ENCODE data around the gene TRAPPC4.
"Not testable (repeated sequence)": the region's sequence is repeated elsewhere in the genome, so short reads cannot be mapped to it uniquely, and the experiment has no call there.

TRAPPC4 gene

DNA sequence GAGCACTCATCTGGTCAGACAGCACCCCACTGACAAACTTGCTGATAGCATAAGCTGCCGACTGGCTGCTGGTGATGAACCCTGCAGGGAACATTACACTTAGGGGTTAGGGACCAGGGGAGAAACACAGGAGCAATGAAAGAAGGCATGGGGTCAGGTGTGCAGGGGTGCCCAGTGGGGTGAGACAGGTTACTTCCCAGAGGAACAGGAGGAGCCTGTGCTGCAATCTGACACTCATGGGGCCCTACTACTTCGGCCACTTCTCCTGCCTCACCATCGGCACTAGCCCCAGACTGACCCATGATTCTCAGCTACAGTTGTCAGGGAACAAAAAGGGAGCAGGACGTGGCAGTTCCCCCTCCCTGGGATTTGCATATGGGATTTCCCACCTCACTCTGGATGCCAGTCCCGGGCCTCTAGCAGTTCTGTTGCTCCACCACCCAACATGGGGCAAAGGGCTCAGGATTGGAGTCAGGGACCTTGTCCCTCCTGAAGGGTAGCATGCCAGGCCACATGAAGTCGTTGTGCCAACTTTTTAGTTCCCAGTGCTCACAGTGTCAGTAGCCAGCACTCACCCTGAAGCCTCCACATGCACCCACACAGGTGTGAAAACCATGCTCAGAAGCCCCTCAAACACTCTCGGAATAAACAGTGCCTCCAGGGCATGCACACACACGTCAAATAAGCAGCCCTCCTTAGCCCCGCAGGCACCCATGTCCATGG, 9.9 kb downstream of the TRAPPC4 start:
- DNase-seq (ENCODE audit: low read depth): no peak
- no peak for TF ChIP-seq CTCF (IDR thresholded peaks at IDR 0.05; ENCODE audit: control insufficient read depth, insufficient read depth, low read depth, low read length, missing control alignments)
- H3K4me3 ChIP-seq (ENCODE audit: control insufficient read depth, low read depth, low read length): no peak overlapping the region

- TF ChIP-seq CTCF (IDR thresholded peaks at IDR 0.05; ENCODE audit: control insufficient read depth, insufficient read depth, low read depth, low read length, missing control alignments): no peak
- DNase-seq (ENCODE audit: low read depth): no peak
- no peak overlapping the region for H3K4me3 ChIP-seq (ENCODE audit: control insufficient read depth, low read depth, low read length)
Measured at GRCh38 chr11:119029069-119029339, 10.4 kb downstream of the TRAPPC4 start.

- no peak for DNase-seq (ENCODE audit: low read depth)
- no peak for TF ChIP-seq CTCF (IDR thresholded peaks at IDR 0.05; ENCODE audit: control insufficient read depth, insufficient read depth, low read depth, low read length, missing control alignments)
- H3K4me3 ChIP-seq (ENCODE audit: control insufficient read depth, low read depth, low read length): no peak overlapping the region
Measured at GRCh38 chr11:119029340-119030028, 10.9 kb downstream of the TRAPPC4 start.

- DNase-seq (ENCODE audit: low read depth): no peak
- H3K4me3 ChIP-seq (ENCODE audit: control insufficient read depth, low read depth, low read length): peak overlapping the region; percentile 95
- no peak for TF ChIP-seq CTCF (IDR thresholded peaks at IDR 0.05; ENCODE audit: control insufficient read depth, insufficient read depth, low read depth, low read length, missing control alignments)
Measured at GRCh38 chr11:119030029-119030328, 11.4 kb downstream of the TRAPPC4 start.

DNA sequence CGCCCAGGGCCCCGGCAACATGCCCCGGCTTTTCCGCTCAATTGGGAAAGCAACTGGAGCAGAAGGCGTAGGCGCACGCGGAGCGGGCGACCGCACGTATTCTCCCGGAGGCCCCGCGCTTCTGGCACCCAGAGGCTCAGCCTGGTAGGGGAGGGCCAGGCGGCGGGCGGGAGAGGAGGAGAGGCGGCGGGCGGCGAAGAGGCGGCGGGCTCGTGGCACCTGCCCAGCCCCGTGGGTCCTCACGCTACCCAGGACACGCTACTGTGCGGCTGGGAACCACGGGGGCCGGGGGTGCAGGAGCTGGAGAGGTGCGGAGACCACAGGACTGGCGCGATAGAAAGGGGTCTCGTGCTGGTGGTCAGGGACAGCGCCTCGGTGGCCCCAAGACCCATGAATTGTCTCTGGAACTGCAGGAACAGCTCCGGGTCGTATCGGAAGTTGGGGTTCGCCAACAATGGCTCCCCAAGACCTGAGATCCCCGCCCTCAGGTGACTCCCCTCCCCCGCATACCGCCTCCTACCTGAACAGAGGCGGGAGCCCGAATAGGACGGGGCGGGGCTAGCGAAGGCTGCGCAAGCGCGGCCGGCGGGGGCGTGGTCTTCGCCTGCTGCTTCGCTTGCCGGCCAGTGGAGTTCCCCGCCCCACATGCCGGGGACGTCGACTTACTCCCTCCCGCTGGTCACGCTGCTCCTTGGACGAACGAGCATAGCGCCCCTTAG, 11.9 kb downstream of the TRAPPC4 start, which contains the start of gene SLC37A4:
TSS of gene SLC37A4 (minus strand) at position 549 of the 719 bp plus-strand sequence.
- TF ChIP-seq CTCF (IDR thresholded peaks at IDR 0.05; ENCODE audit: control insufficient read depth, insufficient read depth, low read depth, low read length, missing control alignments): peak; percentile 88
- H3K4me3 ChIP-seq (ENCODE audit: control insufficient read depth, low read depth, low read length): peak within 1 kb of the TSS; percentile 95
- peak; percentile 90 for DNase-seq (ENCODE audit: low read depth)

- no peak overlapping the region for H3K4me3 ChIP-seq (ENCODE audit: control insufficient read depth, low read depth, low read length)
- no peak for DNase-seq (ENCODE audit: low read depth)
- no peak for TF ChIP-seq CTCF (IDR thresholded peaks at IDR 0.05; ENCODE audit: control insufficient read depth, insufficient read depth, low read depth, low read length, missing control alignments)
Measured at GRCh38 chr11:119031912-119032280, 13.3 kb downstream of the TRAPPC4 start.

DNA sequence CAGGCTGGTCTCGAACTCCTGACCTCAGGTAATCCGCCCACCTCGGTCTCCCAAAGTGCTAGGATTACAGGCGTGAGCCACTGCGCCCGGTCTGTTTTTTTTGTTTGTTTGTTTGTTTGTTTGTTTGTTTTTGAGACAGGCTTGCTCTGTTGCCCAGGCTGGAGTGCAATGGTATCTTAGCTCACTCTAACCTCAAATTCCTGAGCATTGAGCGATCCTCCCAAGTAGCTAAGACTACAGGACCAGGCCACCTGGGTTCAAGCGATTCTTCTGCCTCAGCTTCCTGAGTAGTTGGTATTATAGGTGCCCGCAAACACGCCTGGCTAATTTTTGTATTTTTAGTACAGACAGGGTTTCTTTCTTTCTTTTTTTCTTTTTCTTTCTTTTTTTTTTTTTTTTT, 14.9 kb downstream of the TRAPPC4 start:
- not testable (repeated sequence) for DNase-seq (ENCODE audit: low read depth); H3K4me3 ChIP-seq (ENCODE audit: control insufficient read depth, low read depth, low read length)
